Ectodermal cell (in vitro differentiated cells): ENCODE results near the gene NAIF1.
"Not testable (repeated sequence)": the region's sequence is repeated elsewhere in the genome, so short reads cannot be mapped to it uniquely, and the experiment has no call there.

Experiments
- H3K27ac ChIP-seq: 2 replicates; pipeline ENCODE4 v1.7.0; 2013; ENCODE audit warnings: mild to moderate bottlenecking, low read depth, low read length; ENCODE audit not compliant: insufficient read depth, poor library complexity, severe bottlenecking
- H3K27me3 ChIP-seq: 2 replicates; pipeline ENCODE4 v1.7.0; 2013; ENCODE audit warnings: mild to moderate bottlenecking, low read length; ENCODE audit not compliant: insufficient read depth, control insufficient read depth, poor library complexity, severe bottlenecking
- H3K36me3 ChIP-seq: one replicate; pipeline ENCODE4 v1.7.0; 2013; ENCODE audit warnings: low read length; ENCODE audit not compliant: control insufficient read depth, insufficient read depth
- H3K4me1 ChIP-seq: one replicate; pipeline ENCODE4 v1.7.0; 2013; ENCODE audit warnings: low read length; ENCODE audit not compliant: control insufficient read depth, insufficient read depth
- H3K4me3 ChIP-seq: 2 replicates; pipeline ENCODE4 v1.7.0; 2013; ENCODE audit warnings: low read depth, low read length, control low read depth; ENCODE audit not compliant: insufficient read depth
- H3K9me3 ChIP-seq: 2 replicates; pipeline ENCODE4 v1.7.0; 2013; ENCODE audit warnings: mild to moderate bottlenecking, low read length, moderate library complexity; ENCODE audit not compliant: control insufficient read depth
- WGBS, 2 experiments: methylation state at CpG; one replicate each; pipeline ENCODE4 v1.1.7; 2013; ENCODE audit warnings: missing lambda C conversion rate in 2 of 2; 5-methylcytosine and 5-hydroxymethylcytosine counted together

Gene NAIF1

GRCh38 chr9:128045409-128045808 lies 21.7 kb downstream of the NAIF1 start:
- not testable (repeated sequence) for H3K27ac ChIP-seq, H3K9me3 ChIP-seq, H3K4me1 ChIP-seq, H3K27me3 ChIP-seq, H3K4me3 ChIP-seq, H3K36me3 ChIP-seq
- WGBS, 2 experiments: 94 to 96% methylated on average over 6 of the region's 6 CpGs

GRCh38 chr9:128043467-128043868 lies 23.7 kb downstream of the NAIF1 start:
- 50 to 54% methylated on average over 6 to 7 of the region's 7 CpGs for WGBS, 2 experiments
- Histone ChIP-seq H3K4me1 (no peaks in the 10 kb centered on the region), H3K9me3 (no peaks in the 10 kb centered on the region), H3K36me3 (no peaks in the 10 kb centered on the region), H3K27ac (no peak overlapping the region), H3K4me3 (no peak overlapping the region), H3K27me3 (no peaks in the 10 kb centered on the region)

GRCh38 chr9:128042043-128042442 lies 25.1 kb downstream of the NAIF1 start:
- Histone ChIP-seq H3K4me3 (no peak overlapping the region), H3K9me3 (no peaks in the 10 kb centered on the region), H3K27ac (no peak overlapping the region), H3K36me3 (no peaks in the 10 kb centered on the region), H3K4me1 (no peaks in the 10 kb centered on the region), H3K27me3 (no peaks in the 10 kb centered on the region)
- 47 to 52% methylated on average over 7 of the region's 7 CpGs for WGBS, 2 experiments

GRCh38 chr9:128040783-128041182 lies 26.3 kb downstream of the NAIF1 start:
- not testable (repeated sequence) for H3K9me3 ChIP-seq, H3K4me1 ChIP-seq, H3K27me3 ChIP-seq, H3K36me3 ChIP-seq, H3K4me3 ChIP-seq, H3K27ac ChIP-seq
- WGBS, 2 experiments: 81 to 100% methylated on average over 1 to 3 of the region's 3 CpGs

- H3K9me3 ChIP-seq, H3K4me1 ChIP-seq, H3K4me3 ChIP-seq, H3K27me3 ChIP-seq, H3K27ac ChIP-seq, H3K36me3 ChIP-seq: not testable (repeated sequence)
- 60 to 63% methylated on average over 3 of the region's 3 CpGs for WGBS, 2 experiments
Observed at GRCh38 chr9:128036522-128036921, 30.6 kb downstream of the NAIF1 start.

GRCh38 chr9:128034821-128035652 lies 32.1 kb downstream of the NAIF1 start:
- Histone ChIP-seq H3K27ac (no peak overlapping the region), H3K9me3 (no peaks in the 10 kb centered on the region), H3K4me1 (no peaks in the 10 kb centered on the region), H3K36me3 (no peaks in the 10 kb centered on the region), H3K4me3 (no peak overlapping the region), H3K27me3 (no peaks in the 10 kb centered on the region)
- 41 to 42% methylated on average over 8 of the region's 8 CpGs for WGBS, 2 experiments

GRCh38 chr9:128033609-128034008 lies 33.5 kb downstream of the NAIF1 start:
- Histone ChIP-seq H3K4me1 (no peaks in the 10 kb centered on the region), H3K4me3 (no peak overlapping the region), H3K36me3 (no peaks in the 10 kb centered on the region), H3K9me3 (no peaks in the 10 kb centered on the region), H3K27ac (no peak overlapping the region), H3K27me3 (no peaks in the 10 kb centered on the region)
- WGBS, 2 experiments: 85 to 91% methylated on average over 4 of the region's 4 CpGs

GRCh38 chr9:128027705-128028104 lies 39.4 kb downstream of the NAIF1 start:
- H3K4me3 ChIP-seq: no peak overlapping the region
- H3K27ac ChIP-seq: no peak overlapping the region
- H3K36me3 ChIP-seq: no peaks in the 10 kb centered on the region
- no peaks in the 10 kb centered on the region for H3K27me3 ChIP-seq
- H3K4me1 ChIP-seq: no peaks in the 10 kb centered on the region
- H3K9me3 ChIP-seq: no peaks in the 10 kb centered on the region
- 93 to 95% methylated on average over 4 of the region's 4 CpGs for WGBS, 2 experiments

- WGBS, 2 experiments: 87% methylated on average over 11 of the region's 11 CpGs
- Histone ChIP-seq H3K27me3 (no peaks in the 10 kb centered on the region), H3K27ac (no peak overlapping the region), H3K4me1 (no peaks in the 10 kb centered on the region), H3K36me3 (no peaks in the 10 kb centered on the region), H3K4me3 (no peak overlapping the region), H3K9me3 (no peaks in the 10 kb centered on the region)
Observed at GRCh38 chr9:128026773-128027541, 40.2 kb downstream of the NAIF1 start.

- H3K36me3 ChIP-seq: no peaks in the 10 kb centered on the region
- no peaks in the 10 kb centered on the region for H3K4me1 ChIP-seq
- H3K27ac ChIP-seq: no peak overlapping the region
- no peaks in the 10 kb centered on the region for H3K9me3 ChIP-seq
- no peaks in the 10 kb centered on the region for H3K27me3 ChIP-seq
- no peak overlapping the region for H3K4me3 ChIP-seq
- WGBS, 2 experiments: 94% methylated on average over 12 of the region's 12 CpGs
Observed at GRCh38 chr9:128026255-128026772, 40.8 kb downstream of the NAIF1 start.
